ENCODE results near the gene ADTRP.

The ADTRP gene

GRCh38 chr6:11758878-11759277, 19.7 kb downstream of the ADTRP start (continued):
- TF ChIP-seq TSHZ2 (CRISPR knock-in tag; IDR thresholded peaks at IDR 0.05) (no peak), ISL1 (CRISPR knock-in tag; IDR thresholded peaks at IDR 0.05) (no peak), OSR1 (CRISPR knock-in tag; IDR thresholded peaks at IDR 0.05) (no peak), PPARA (CRISPR knock-in tag; IDR thresholded peaks at IDR 0.05; ENCODE audit: borderline replicate concordance) (no peak), ZC3H10 (CRISPR knock-in tag; IDR thresholded peaks at IDR 0.05) (no peak), PATZ1 (CRISPR knock-in tag; IDR thresholded peaks at IDR 0.05; ENCODE audit: borderline replicate concordance) (no peak), CSRNP3 (CRISPR knock-in tag; IDR thresholded peaks at IDR 0.05) (no peak)

- no peak for ATAC-seq
- TF ChIP-seq CSDC2 (CRISPR knock-in tag; IDR thresholded peaks at IDR 0.05), result no peak
- no peak for TF ChIP-seq ZNF8 (CRISPR knock-in tag; IDR thresholded peaks at IDR 0.05)
- no peak for TF ChIP-seq TOX (CRISPR knock-in tag; IDR thresholded peaks at IDR 0.05; ENCODE audit: borderline replicate concordance)
- no peak for TF ChIP-seq PPARA (CRISPR knock-in tag; IDR thresholded peaks at IDR 0.05; ENCODE audit: borderline replicate concordance)
- no peak for TF ChIP-seq SNAI2 (CRISPR knock-in tag; IDR thresholded peaks at IDR 0.05)
- TF ChIP-seq TSHZ2 (CRISPR knock-in tag; IDR thresholded peaks at IDR 0.05), result no peak
- no peak for TF ChIP-seq PATZ1 (CRISPR knock-in tag; IDR thresholded peaks at IDR 0.05; ENCODE audit: borderline replicate concordance)
- no peak for TF ChIP-seq TCF4 (CRISPR knock-in tag; IDR thresholded peaks at IDR 0.05; ENCODE audit: borderline replicate concordance)
- TF ChIP-seq ZFP30 (CRISPR knock-in tag; IDR thresholded peaks at IDR 0.05), result no peak
- TF ChIP-seq OSR1 (CRISPR knock-in tag; IDR thresholded peaks at IDR 0.05), result no peak
- no peak for TF ChIP-seq ESRRG (CRISPR knock-in tag; IDR thresholded peaks at IDR 0.05)
- TF ChIP-seq CREB5 (CRISPR knock-in tag; IDR thresholded peaks at IDR 0.05; ENCODE audit: low read depth), result no peak
- no peak for TF ChIP-seq ZFP3 (CRISPR knock-in tag; IDR thresholded peaks at IDR 0.05)
- TF ChIP-seq ISL1 (CRISPR knock-in tag; IDR thresholded peaks at IDR 0.05), result no peak
- TF ChIP-seq BACH2 (CRISPR knock-in tag; IDR thresholded peaks at IDR 0.05; ENCODE audit: borderline replicate concordance), result no peak
- no peak for TF ChIP-seq RARB (CRISPR knock-in tag; IDR thresholded peaks at IDR 0.05)
- TF ChIP-seq ZC3H10 (CRISPR knock-in tag; IDR thresholded peaks at IDR 0.05), result no peak
- no peak for TF ChIP-seq ZNF70 (CRISPR knock-in tag; IDR thresholded peaks at IDR 0.05)
These were observed 21.9 kb downstream of the ADTRP start for GRCh38 chr6:11756726-11757125.

All from SK-N-SH treated with all-trans-retinoic acid at 6 μM for 48 hours (cell line).